HEK293T (cell line): ENCODE results near the gene CCIN.

Source experiments
- ARNT ChIP-seq: fragments of 450-650 bp; IDR thresholded peaks from 2 replicates; pipeline ENCODE4 v1.6.1; 2017; ENCODE audit warnings: mild to moderate bottlenecking
- HDGF ChIP-seq: fragments of 450-650 bp; IDR thresholded peaks from 2 replicates; pipeline ENCODE4 v1.6.1; 2017; ENCODE audit warnings: antibody characterized with exemption, borderline replicate concordance
- L3MBTL2 ChIP-seq: fragments of 450-650 bp; conservative IDR thresholded peaks from 2 replicates; pipeline ENCODE4 v1.6.1; 2016; ENCODE audit warnings: mild to moderate bottlenecking
- PKNOX1 ChIP-seq: fragments of 450-650 bp; IDR thresholded peaks from 2 replicates; pipeline ENCODE4 v1.6.1; 2016

GRCh38 chr9:36135741-36136271, 33.4 kb upstream of the CCIN start:
- no peak for TF ChIP-seq PKNOX1
- no peak for TF ChIP-seq ARNT
- no peak for TF ChIP-seq L3MBTL2
- TF ChIP-seq HDGF = no peak
